Lower leg skin (tissue), 4 donors: Measurements from ENCODE around the gene ASB1. TPM values are rescaled to one million over a fixed set of nuclear protein-coding genes. Genes with fewer than 3 reads are reported as not detected.

Experiments used
- DNase-seq, 2 donors: peaks; one replicate each; pipeline ENCODE4 v3.0.0-alpha.2; 2019; ENCODE audit warnings: low spot score in 2 of 2
- H3K4me3 ChIP-seq: fragments of 200-600 bp; sonication (generic); 2 replicates; pipeline ENCODE4 v1.5.1; 2017; ENCODE audit warnings: mild to moderate bottlenecking, low read depth; ENCODE audit not compliant: poor library complexity, severe bottlenecking
- CTCF ChIP-seq, 3 donors: fragments of 450-650 bp; IDR thresholded peaks; one replicate each; pipeline ENCODE4 v1.5.1; 2016; ENCODE audit warnings: antibody characterized with exemption in 3 of 3, mild to moderate bottlenecking in 3 of 3, moderate library complexity in 2 of 3
- POLR2A ChIP-seq, 2 donors: fragments of 450-650 bp; IDR thresholded peaks; one replicate each; pipeline ENCODE4 v1.6.1; 2016 to 2017; ENCODE audit warnings: antibody characterized with exemption in 2 of 2, mild to moderate bottlenecking in 1 of 2, moderate library complexity in 1 of 2
- WGBS, 2 donors: methylation state at CpG; one replicate each; pipeline ENCODE4 v1.1.5; 2018; 5-methylcytosine and 5-hydroxymethylcytosine counted together
- intact Hi-C: fragments of 100-400 bp; cut with DNase I; formaldehyde crosslinking; loops from one replicate; pipeline ENCODE4 v1.15.0; 2023; ENCODE audit warnings: low total_unique reads
- total RNA-seq, 4 donors: library from RNA; depleted of rRNA; stranded (reverse); fragments of >200 nt; gene quantifications; one replicate each; pipeline ENCODE4 v1.1.0, GENCODE V29; 2016

The ASB1 gene
- total RNA-seq, 4 donors from 2014 or later: 16.6 to 32.9 (median 21.0) TPM

- peak in 1 of 2 donors; percentile 81 for DNase-seq
- intact Hi-C loops: no loop called here
- no peak overlapping the region for H3K4me3 ChIP-seq
- WGBS, 2 donors: 85 to 87% methylated on average over 20 of the region's 20 CpGs
- no peak for TF ChIP-seq POLR2A (IDR thresholded peaks at IDR 0.05)
- TF ChIP-seq CTCF (IDR thresholded peaks at IDR 0.05): no peak
Measured at GRCh38 chr2:238406221-238406997, 20.3 kb upstream of the ASB1 start.

- intact Hi-C loops: no loop called here
- WGBS, 2 donors: 75 to 80% methylated on average over 8 of the region's 8 CpGs
- no peak for TF ChIP-seq CTCF (IDR thresholded peaks at IDR 0.05)
- TF ChIP-seq POLR2A (IDR thresholded peaks at IDR 0.05): no peak
- DNase-seq: no peak
- no peak overlapping the region for H3K4me3 ChIP-seq
Measured at GRCh38 chr2:238406998-238407285, 19.8 kb upstream of the ASB1 start.

GRCh38 chr2:238407566-238407965 lies 19.2 kb upstream of the ASB1 start:
- intact Hi-C loops: no loop called here
- TF ChIP-seq POLR2A (IDR thresholded peaks at IDR 0.05) (no peak), CTCF (IDR thresholded peaks at IDR 0.05) (no peak)
- no peak overlapping the region for H3K4me3 ChIP-seq
- WGBS, 2 donors: 91% methylated on average over 11 of the region's 11 CpGs
- no peak for DNase-seq

GRCh38 chr2:238408615-238409340 lies 17.9 kb upstream of the ASB1 start:
- H3K4me3 ChIP-seq: no peak overlapping the region
- TF ChIP-seq POLR2A (IDR thresholded peaks at IDR 0.05) (no peak), CTCF (IDR thresholded peaks at IDR 0.05) (no peak)
- intact Hi-C loops: no loop called here
- 81 to 87% methylated on average over 15 to 17 of the region's 17 CpGs for WGBS, 2 donors
- DNase-seq: no peak

- H3K4me3 ChIP-seq: no peak overlapping the region
- intact Hi-C loops: no loop called here
- WGBS, 2 donors: 91 to 93% methylated on average over 34 of the region's 34 CpGs
- DNase-seq: no peak
- TF ChIP-seq POLR2A (IDR thresholded peaks at IDR 0.05) (no peak), CTCF (IDR thresholded peaks at IDR 0.05) (no peak)
Measured at GRCh38 chr2:238409341-238410199, 17.2 kb upstream of the ASB1 start.
